IMR-90 (cell line): ENCODE results near the gene FGF19. TPM values are rescaled to one million over a fixed set of nuclear protein-coding genes. Genes with fewer than 3 reads are reported as not detected.

ENCODE experiments used
- ATAC-seq: fragments of 200-7000 bp; cut with Tn5 transposase; 2 replicates; pipeline ENCODE4 v1.9.1; 2020; ENCODE audit warnings: low read depth, mild to moderate bottlenecking, moderate library complexity
- BruUV-seq: library from RNA; stranded (reverse); fragments of 400-500 nt; replicated peaks from 2 replicates; lab custom pipeline; 2021; lab: Mats Ljungman, UMichigan
- CTCF ChIA-PET: fragments of 300-600 bp; formaldehyde crosslinking; extraction: SDS; loops from one replicate; lab custom pipeline; 2021; ENCODE audit warnings: antibody characterized with exemption; lab: Yijun Ruan, JAX
- POLR2A ChIA-PET: fragments of 300-600 bp; sonication (Branson Sonifier 250); formaldehyde crosslinking; loops from one replicate; lab custom pipeline; 2022; ENCODE audit warnings: antibody characterized with exemption; ENCODE audit not compliant: unreplicated experiment; lab: Charles Lee
- DNase-seq: peaks from one replicate; pipeline ENCODE4 v3.0.0; 2013
- H2AFZ ChIP-seq: replicated peaks from 2 replicates; pipeline ENCODE3; 2013; ENCODE audit warnings: low read length, mild to moderate bottlenecking; ENCODE audit not compliant: poor library complexity
- H2AK5ac ChIP-seq: 2 replicates; pipeline ENCODE4 v1.6.1; 2013; ENCODE audit warnings: low read depth, low read length, inconsistent platforms
- H2AK9ac ChIP-seq: replicated peaks from 2 replicates; pipeline ENCODE3; 2013; ENCODE audit warnings: mild to moderate bottlenecking, low read depth, low read length, moderate library complexity; ENCODE audit not compliant: poor library complexity
- H2BK120ac ChIP-seq: 2 replicates; pipeline ENCODE4 v1.6.1; 2013; ENCODE audit warnings: low read depth, low read length, inconsistent platforms
- H2BK15ac ChIP-seq: 3 replicates; pipeline ENCODE4 v1.6.1; 2013; ENCODE audit warnings: low read depth, low read length, inconsistent platforms
- H2BK20ac ChIP-seq: 2 replicates; pipeline ENCODE4 v1.6.1; 2013; ENCODE audit warnings: low read depth, mild to moderate bottlenecking, inconsistent platforms, low read length, moderate library complexity
- H2BK5ac ChIP-seq: 2 replicates; pipeline ENCODE4 v1.6.1; 2013; ENCODE audit warnings: mild to moderate bottlenecking, low read depth, low read length, inconsistent platforms; ENCODE audit not compliant: poor library complexity, severe bottlenecking
- H3K14ac ChIP-seq: replicated peaks from 2 replicates; pipeline ENCODE4 v1.6.1; 2013; ENCODE audit warnings: low read depth, low read length, inconsistent platforms
- H3K18ac ChIP-seq: 2 replicates; pipeline ENCODE4 v1.6.1; 2013; ENCODE audit warnings: low read depth, low read length, control low read depth
- H3K23ac ChIP-seq: 2 replicates; pipeline ENCODE4 v1.6.1; 2013; ENCODE audit warnings: low read depth, low read length, inconsistent platforms
- H3K27ac ChIP-seq: 2 replicates; pipeline ENCODE4 v1.5.1; 2013; ENCODE audit warnings: mild to moderate bottlenecking, control low read depth, low read length; ENCODE audit not compliant: insufficient read depth
- H3K27me3 ChIP-seq: 2 replicates; pipeline ENCODE4 v1.6.1; 2013; ENCODE audit warnings: low read length; ENCODE audit not compliant: control insufficient read depth, insufficient read depth
- H3K36me3 ChIP-seq: 2 replicates; pipeline ENCODE4 v1.6.1; 2013; ENCODE audit warnings: low read length, mixed read lengths; ENCODE audit not compliant: control insufficient read depth, insufficient read depth
- H3K4ac ChIP-seq: 2 replicates; pipeline ENCODE4 v1.6.1; 2013; ENCODE audit warnings: low read depth, low read length, inconsistent platforms
- H3K4me1 ChIP-seq: 2 replicates; pipeline ENCODE4 v1.6.1; 2013; ENCODE audit warnings: low read length, mixed read lengths; ENCODE audit not compliant: control insufficient read depth, insufficient read depth
- H3K4me2 ChIP-seq: 2 replicates; pipeline ENCODE4 v1.6.1; 2013; ENCODE audit warnings: low read depth, mild to moderate bottlenecking, control low read depth, low read length, moderate library complexity
- H3K4me3 ChIP-seq: 2 replicates; pipeline ENCODE4 v1.5.1; 2013; ENCODE audit warnings: low read depth, mild to moderate bottlenecking, control low read depth, low read length, moderate library complexity; ENCODE audit not compliant: insufficient read depth
- H3K56ac ChIP-seq: 2 replicates; pipeline ENCODE4 v1.6.1; 2013; ENCODE audit warnings: low read length, inconsistent platforms; ENCODE audit not compliant: insufficient read depth; ENCODE audit errors: extremely low read depth
- H3K79me1 ChIP-seq, 2 experiments: 2 replicates each; pipeline ENCODE4 v1.6.1; 2013; ENCODE audit warnings: low read length in 2 of 2, inconsistent platforms in 1 of 2, low read depth in 1 of 2
- H3K9ac ChIP-seq: 2 replicates; pipeline ENCODE4 v1.6.1; 2013; ENCODE audit warnings: low read depth, low read length, control low read depth
- H3K9me1 ChIP-seq: 2 replicates; pipeline ENCODE4 v1.6.1; 2013; ENCODE audit warnings: low read length, inconsistent platforms; ENCODE audit not compliant: insufficient read depth
- H3K9me3 ChIP-seq: 2 replicates; pipeline ENCODE4 v1.6.1; 2013; ENCODE audit warnings: low read length; ENCODE audit not compliant: control insufficient read depth, insufficient read depth
- H4K20me1 ChIP-seq: 2 replicates; pipeline ENCODE4 v1.6.1; 2013; ENCODE audit warnings: low read length, inconsistent platforms; ENCODE audit not compliant: insufficient read depth
- H4K5ac ChIP-seq: 2 replicates; pipeline ENCODE4 v1.6.1; 2013; ENCODE audit warnings: mild to moderate bottlenecking, low read depth, low read length, control low read depth
- H4K8ac ChIP-seq, 2 experiments: 2 replicates each; pipeline ENCODE4 v1.6.1; 2013; ENCODE audit warnings: low read depth in 2 of 2, low read length in 2 of 2, control low read depth in 1 of 2, inconsistent platforms in 1 of 2
- H4K91ac ChIP-seq: 2 replicates; pipeline ENCODE4 v1.6.1; 2013; ENCODE audit warnings: low read depth, low read length, inconsistent platforms; ENCODE audit not compliant: insufficient read depth
- BHLHE40 ChIP-seq: fragments of 150-350 bp; IDR thresholded peaks from 2 replicates; pipeline ENCODE4 v1.6.1; 2016; ENCODE audit warnings: mild to moderate bottlenecking, low read depth, low read length
- CEBPB ChIP-seq: IDR thresholded peaks from 2 replicates; pipeline ENCODE4 v1.6.1; 2012; ENCODE audit warnings: low read depth, low read length, improper control_type of control experiment
- CHD1 ChIP-seq: IDR thresholded peaks from 2 replicates; pipeline ENCODE4 v1.6.1; 2012; ENCODE audit warnings: low read depth, low read length, improper control_type of control experiment
- ELK1 ChIP-seq: fragments of 150-350 bp; IDR thresholded peaks from 2 replicates; pipeline ENCODE4 v1.6.1; 2016; ENCODE audit warnings: low read depth, mild to moderate bottlenecking, low read length, moderate library complexity, borderline replicate concordance
- FOS ChIP-seq: fragments of 150-350 bp; IDR thresholded peaks from 2 replicates; pipeline ENCODE4 v1.6.1; 2016; ENCODE audit warnings: low read depth, low read length
- MAFK ChIP-seq: IDR thresholded peaks from 2 replicates; pipeline ENCODE4 v1.6.1; 2012; ENCODE audit warnings: low read depth, low read length, improper control_type of control experiment
- MAZ ChIP-seq: IDR thresholded peaks from 2 replicates; pipeline ENCODE4 v1.6.1; 2012; ENCODE audit warnings: low read depth, mild to moderate bottlenecking, low read length, improper control_type of control experiment, moderate library complexity, borderline replicate concordance
- MXI1 ChIP-seq: IDR thresholded peaks from 2 replicates; pipeline ENCODE4 v1.6.1; 2012; ENCODE audit warnings: low read depth, mild to moderate bottlenecking, low read length, moderate library complexity, borderline replicate concordance
- POLR2A ChIP-seq: IDR thresholded peaks from 2 replicates; pipeline ENCODE4 v1.6.1; 2012; ENCODE audit warnings: mild to moderate bottlenecking, low read depth, low read length
- RAD21 ChIP-seq: IDR thresholded peaks from 2 replicates; pipeline ENCODE4 v1.6.1; 2012; ENCODE audit warnings: low read length, improper control_type of control experiment
- RCOR1 ChIP-seq: IDR thresholded peaks from 2 replicates; pipeline ENCODE4 v1.6.1; 2012; ENCODE audit warnings: mild to moderate bottlenecking, low read length, improper control_type of control experiment; ENCODE audit not compliant: insufficient replicate concordance
- RFX5 ChIP-seq: IDR thresholded peaks from 2 replicates; pipeline ENCODE4 v1.8.0; 2012; ENCODE audit warnings: low read depth, mild to moderate bottlenecking, low read length, moderate library complexity
- SMC3 ChIP-seq: fragments of 150-350 bp; IDR thresholded peaks from 2 replicates; pipeline ENCODE4 v1.6.1; 2016; ENCODE audit warnings: low read depth, mild to moderate bottlenecking, antibody characterized with exemption, low read length, moderate library complexity
- USF2 ChIP-seq: fragments of 150-350 bp; IDR thresholded peaks from 2 replicates; pipeline ENCODE4 v1.6.1; 2017; ENCODE audit warnings: mild to moderate bottlenecking, antibody characterized with exemption, low read length, low read depth
- WGBS, 2 experiments: methylation state at CpG; one replicate each; pipeline versions ENCODE4 v1.1.5 to v1.1.7; 2013; ENCODE audit warnings: missing lambda C conversion rate in 2 of 2; ENCODE audit not compliant: insufficient read length in 1 of 2; ENCODE audit errors: extremely low coverage in 2 of 2; 5-methylcytosine and 5-hydroxymethylcytosine counted together
- dilution Hi-C: fragments of 300-500 bp; cut with HindIII; formaldehyde crosslinking; loops from one replicate; pipeline ENCODE4 v1.14.3; 2018; ENCODE audit warnings: low sequenced_read_pairs; ENCODE audit not compliant: unreplicated experiment
- in situ Hi-C: fragments of 300-500 bp; cut with MboI; formaldehyde crosslinking; loops from 3 replicates; pipeline ENCODE4 v1.14.3; 2019; ENCODE audit warnings: low sequenced_read_pairs, inconsistent platforms, mixed read lengths
- intact Hi-C: fragments of 100-400 bp; cut with micrococcal nuclease; formaldehyde crosslinking; loops from 2 replicates; pipeline ENCODE4 v1.10.0; 2022
- polyA plus RNA-seq, 3 experiments: library from polyadenylated mRNA; depleted of rRNA; stranded (reverse); fragments of >200 nt; gene quantifications; 2 replicates each; pipeline ENCODE4 v1.2.3, GENCODE V29; 2012; ENCODE audit warnings: low replicate concordance in 1 of 3
- total RNA-seq: library from RNA; depleted of rRNA; stranded (reverse); fragments of >200 nt; gene quantifications from 2 replicates; pipeline ENCODE4 v1.2.3, GENCODE V29; 2012

Gene FGF19
- total and polyA plus RNA-seq, 2 of the 4 experiments (the other 2 are of a cell fraction): not detected

- TF ChIP-seq CHD1 (no peak), MAFK (no peak)
Observed at GRCh38 chr11:69746752-69747742, 43.2 kb upstream of the FGF19 start (continued).

GRCh38 chr11:69746140-69746539, 42.3 kb upstream of the FGF19 start:
- H3K4me3 ChIP-seq: no peak overlapping the region
- H4K5ac ChIP-seq: no peak overlapping the region
- no peak overlapping the region for H3K23ac ChIP-seq
- H2BK20ac ChIP-seq: no peak overlapping the region
- peaks cover 15% of the 10 kb centered on the region; the same call in 1 of the 2 replicates for H3K27me3 ChIP-seq
- peaks cover 3% of the 10 kb centered on the region for H3K9me1 ChIP-seq
- in situ Hi-C loops: no loop called here
- H3K4ac ChIP-seq: no peak overlapping the region; the same call in 1 of the 2 replicates
- no peaks in the 10 kb centered on the region for H3K79me1 ChIP-seq
- POLR2A ChIA-PET: no interaction called here
- dilution Hi-C loops: no loop called here
- H2BK15ac ChIP-seq: no peak overlapping the region
- no peak overlapping the region for H3K56ac ChIP-seq
- no peaks in the 10 kb centered on the region for H3K9me3 ChIP-seq
- no peak overlapping the region for H2BK120ac ChIP-seq
- peaks cover 7% of the 10 kb centered on the region for H3K4me1 ChIP-seq
- CTCF ChIA-PET: no interaction called here
- no peak overlapping the region for H3K9ac ChIP-seq
- no peak overlapping the region for H2BK5ac ChIP-seq
- peak overlapping the region; percentile 7; the same call in 1 of the 2 replicates for H2AK5ac ChIP-seq
- no peak overlapping the region for H3K18ac ChIP-seq
- ATAC-seq (no peak), DNase-seq (no peak)
- no TSS peak for BruUV-seq
- intact Hi-C loops: no loop called here
- no peak overlapping the region for H2AFZ ChIP-seq
- no peak overlapping the region for H4K8ac ChIP-seq
- H3K36me3 ChIP-seq: no peaks in the 10 kb centered on the region
- H3K4me2 ChIP-seq: no peak overlapping the region
- H3K14ac ChIP-seq: no peak overlapping the region
- H2AK9ac ChIP-seq: no peak overlapping the region
- no CpG with 5 or more reads among the region's 8 CpGs for WGBS, 2 experiments
- H3K27ac ChIP-seq: no peak overlapping the region
- peak overlapping the region; percentile 61; the same call in 1 of the 2 replicates for H4K91ac ChIP-seq
- H4K20me1 ChIP-seq: no peaks in the 10 kb centered on the region
- TF ChIP-seq USF2 (no peak), RCOR1 (no peak), POLR2A (no peak), MXI1 (no peak), RFX5 (no peak), ELK1 (no peak), FOS (no peak), SMC3 (no peak), BHLHE40 (no peak), RAD21 (no peak), MAZ (no peak), CEBPB (no peak)
